Neural progenitor cell (in vitro differentiated cells): ENCODE measurements around the gene IL17RE. TPM values are rescaled to one million over a fixed set of nuclear protein-coding genes. Genes with fewer than 3 reads are reported as not detected.

ENCODE experiments used
- DNase-seq: peaks from one replicate; pipeline ENCODE4 v3.0.0-alpha.2; 2016; ENCODE audit warnings: low spot score
- H2AFZ ChIP-seq: fragments of 200-600 bp; sonication (generic); replicated peaks from 2 replicates; pipeline ENCODE4 v1.6.1; 2016; ENCODE audit warnings: antibody characterized with exemption
- H3F3A ChIP-seq: fragments of 200-600 bp; sonication (generic); 2 replicates; pipeline ENCODE4 v1.6.1; 2016; ENCODE audit warnings: antibody characterized with exemption, low read depth
- H3K27ac ChIP-seq: fragments of 200-600 bp; sonication (generic); 2 replicates; pipeline ENCODE4 v1.5.1; 2016; ENCODE audit warnings: mild to moderate bottlenecking
- H3K27me3 ChIP-seq: fragments of 200-600 bp; sonication (generic); 2 replicates; pipeline ENCODE4 v1.6.1; 2016; ENCODE audit warnings: mild to moderate bottlenecking, moderate library complexity
- H3K36me3 ChIP-seq: fragments of 200-600 bp; sonication (generic); 2 replicates; pipeline ENCODE4 v1.5.1; 2016
- H3K4me1 ChIP-seq: fragments of 200-600 bp; sonication (generic); 2 replicates; pipeline ENCODE4 v1.6.1; 2016; ENCODE audit warnings: mixed run types
- H3K4me2 ChIP-seq: fragments of 200-600 bp; sonication (generic); 2 replicates; pipeline ENCODE4 v1.6.1; 2016
- H3K4me3 ChIP-seq: fragments of 200-600 bp; sonication (generic); 2 replicates; pipeline ENCODE4 v1.5.1; 2016
- H3K79me2 ChIP-seq: fragments of 200-600 bp; sonication (generic); 2 replicates; pipeline ENCODE4 v1.6.1; 2016; ENCODE audit warnings: low read depth
- H3K9ac ChIP-seq: fragments of 200-600 bp; sonication (generic); 2 replicates; pipeline ENCODE4 v1.6.1; 2016
- H3K9me3 ChIP-seq: fragments of 200-600 bp; sonication (generic); 2 replicates; pipeline ENCODE4 v1.5.1; 2016; ENCODE audit warnings: low read depth
- H4K20me1 ChIP-seq: fragments of 200-600 bp; sonication (generic); 2 replicates; pipeline ENCODE4 v1.6.1; 2016; ENCODE audit warnings: low read depth
- H3K27ac Mint-ChIP-seq: 3 replicates; pipeline ENCODE4 v1.8.0; 2021; ENCODE audit warnings: mixed read lengths
- H3K27me3 Mint-ChIP-seq: 2 replicates; pipeline ENCODE4 v1.8.0; 2022; ENCODE audit warnings: low read depth, mild to moderate bottlenecking, inconsistent platforms, moderate library complexity, mixed read lengths; ENCODE audit not compliant: insufficient read depth
- H3K36me3 Mint-ChIP-seq: 3 replicates; pipeline ENCODE4 v1.8.0; 2021; ENCODE audit warnings: mixed read lengths
- H3K4me1 Mint-ChIP-seq: 3 replicates; pipeline ENCODE4 v1.8.0; 2021; ENCODE audit warnings: mixed read lengths
- H3K4me3 Mint-ChIP-seq: 3 replicates; pipeline ENCODE4 v1.8.0; 2021; ENCODE audit warnings: mild to moderate bottlenecking, moderate library complexity, mixed read lengths
- H3K9me3 Mint-ChIP-seq: 3 replicates; pipeline ENCODE4 v1.8.0; 2020; ENCODE audit warnings: mixed read lengths
- CTCF ChIP-seq: fragments of 200-600 bp; sonication (generic); IDR thresholded peaks from 2 replicates; pipeline ENCODE4 v1.5.1; 2017; ENCODE audit warnings: antibody characterized with exemption, mild to moderate bottlenecking
- EZH2 ChIP-seq: fragments of 200-600 bp; sonication (generic); IDR thresholded peaks from 2 replicates; pipeline ENCODE4 v1.6.1; 2017; ENCODE audit warnings: antibody characterized with exemption, mild to moderate bottlenecking, moderate library complexity
- EZH2phosphoT487 ChIP-seq: fragments of 200-600 bp; sonication (generic); IDR thresholded peaks from 2 replicates; pipeline ENCODE4 v1.6.1; 2017; ENCODE audit warnings: antibody characterized with exemption
- total RNA-seq: library from RNA; depleted of rRNA; stranded (reverse); fragments of >200 nt; gene quantifications from 2 replicates; pipeline ENCODE4 v1.2.3, GENCODE V29; 2015; ENCODE audit warnings: low replicate concordance

The IL17RE gene
- total RNA-seq, 1 donor from 2014 or later = not detected

- TF ChIP-seq EZH2 (no peak), EZH2phosphoT487 (peak; percentile 37), CTCF (peak; percentile 31)
- DNase-seq = peak; percentile 78
- Mint-ChIP-seq H3K9me3 (no peaks in the 10 kb centered on the region), H3K4me3 (peak overlapping the region; percentile 86), H3K27me3 (no peaks in the 10 kb centered on the region), H3K4me1 (peaks cover 14% of the 10 kb centered on the region), H3K36me3 (no peaks in the 10 kb centered on the region), H3K27ac (peak overlapping the region; percentile 60)
- Histone ChIP-seq H3K4me1 (peaks cover 19% of the 10 kb centered on the region), H3K4me3 (peak overlapping the region; percentile 46), H4K20me1 (no peaks in the 10 kb centered on the region), H3K79me2 (no peaks in the 10 kb centered on the region), H3K9ac (no peak overlapping the region), H3F3A (peaks cover 14% of the 10 kb centered on the region), H3K27me3 (peaks cover 30% of the 10 kb centered on the region), H3K27ac (no peak overlapping the region), H2AFZ (peak overlapping the region; percentile 97), H3K9me3 (no peaks in the 10 kb centered on the region), H3K4me2 (peak overlapping the region; percentile 97), H3K36me3 (no peaks in the 10 kb centered on the region)
Measured at GRCh38 chr3:9915254-9916141, 12.8 kb downstream of the IL17RE start.

GRCh38 chr3:9916346-9916733, 13.7 kb downstream of the IL17RE start:
- peaks cover 30% of the 10 kb centered on the region for H3K27me3 ChIP-seq
- peak overlapping the region; percentile 86 for H3K4me3 Mint-ChIP-seq
- TF ChIP-seq EZH2 (no peak), EZH2phosphoT487 (no peak), CTCF (no peak)
- H3K9me3 Mint-ChIP-seq = no peaks in the 10 kb centered on the region
- peak overlapping the region; percentile 97 for H3K4me2 ChIP-seq
- peaks cover 19% of the 10 kb centered on the region for H3K4me1 ChIP-seq
- H3K79me2 ChIP-seq = no peaks in the 10 kb centered on the region
- H2AFZ ChIP-seq = peak overlapping the region; percentile 59
- no peaks in the 10 kb centered on the region for H3K27me3 Mint-ChIP-seq
- H4K20me1 ChIP-seq = no peaks in the 10 kb centered on the region
- peaks cover 14% of the 10 kb centered on the region for H3F3A ChIP-seq
- no peaks in the 10 kb centered on the region for H3K36me3 ChIP-seq
- H3K9ac ChIP-seq = no peak overlapping the region
- H3K4me1 Mint-ChIP-seq = peaks cover 12% of the 10 kb centered on the region
- peak; percentile 15 for DNase-seq
- no peak overlapping the region for H3K27ac ChIP-seq
- H3K9me3 ChIP-seq = no peaks in the 10 kb centered on the region
- H3K36me3 Mint-ChIP-seq = no peaks in the 10 kb centered on the region
- no peak overlapping the region for H3K4me3 ChIP-seq
- H3K27ac Mint-ChIP-seq = no peak overlapping the region

GRCh38 chr3:9916734-9917680, 14.4 kb downstream of the IL17RE start, which contains the start of gene IL17RC:
TSS of gene IL17RC (plus strand) at chr3:9917098. CDS start at chr3:9917316, 218 bp downstream.
- H3K4me3 Mint-ChIP-seq = peak within 1 kb of the TSS; percentile 86
- H3K36me3 Mint-ChIP-seq = no peaks in the 10 kb centered on the region
- H3K79me2 ChIP-seq = no peaks in the 10 kb centered on the region
- no peaks in the 10 kb centered on the region for H3K27me3 Mint-ChIP-seq
- peak within 1 kb of the TSS; percentile 97 for H2AFZ ChIP-seq
- no peaks in the 10 kb centered on the region for H3K9me3 Mint-ChIP-seq
- H3K4me1 Mint-ChIP-seq = peaks cover 12% of the 10 kb centered on the region
- peak; percentile 74 for DNase-seq
- H3K9me3 ChIP-seq = no peaks in the 10 kb centered on the region
- H3K4me3 ChIP-seq = peak within 1 kb of the TSS; percentile 46
- TF ChIP-seq EZH2 (no peak), EZH2phosphoT487 (no peak), CTCF (no peak)
- peaks cover 30% of the 10 kb centered on the region for H3K27me3 ChIP-seq
- no peaks in the 10 kb centered on the region for H4K20me1 ChIP-seq
- peaks cover 14% of the 10 kb centered on the region for H3F3A ChIP-seq
- peak within 1 kb of the TSS; percentile 60 for H3K27ac Mint-ChIP-seq
- no peaks in the 10 kb centered on the region for H3K36me3 ChIP-seq
- peak within 1 kb of the TSS; percentile 97 for H3K4me2 ChIP-seq
- H3K9ac ChIP-seq = no peak within 1 kb of the TSS
- peaks cover 19% of the 10 kb centered on the region for H3K4me1 ChIP-seq
- H3K27ac ChIP-seq = no peak within 1 kb of the TSS
